Left ventricle myocardium inferior (tissue), 1 donor: Measurements from ENCODE around the gene ALDH8A1. TPM values are rescaled to one million over a fixed set of nuclear protein-coding genes. Genes with fewer than 3 reads are reported as not detected.

Experiments
- DNase-seq: peaks from one replicate; pipeline ENCODE4 v3.0.0-alpha.2; 2020
- H3K27ac ChIP-seq: fragments of 200-600 bp; replicated peaks from 2 replicates; pipeline ENCODE4 v1.8.0; 2021
- H3K27me3 ChIP-seq: fragments of 200-600 bp; 2 replicates; pipeline ENCODE4 v1.8.0; 2021; ENCODE audit warnings: low read depth
- H3K36me3 ChIP-seq: fragments of 200-600 bp; 2 replicates; pipeline ENCODE4 v1.8.0; 2021
- H3K4me1 ChIP-seq: fragments of 200-600 bp; 2 replicates; pipeline ENCODE4 v1.8.0; 2021
- H3K4me3 ChIP-seq: fragments of 200-600 bp; 2 replicates; pipeline ENCODE4 v1.8.0; 2021; ENCODE audit warnings: mild to moderate bottlenecking, moderate library complexity
- H3K9me3 ChIP-seq: fragments of 200-600 bp; replicated peaks from 2 replicates; pipeline ENCODE4 v1.8.0; 2021
- intact Hi-C: fragments of 100-400 bp; cut with micrococcal nuclease; formaldehyde crosslinking; loops from one replicate; pipeline ENCODE4 v1.11.0; 2022
- microRNA-seq: library from miRNA; unstranded; fragments of <30 nt; microRNA quantifications from one replicate; pipeline ENCODE4 v1.2.0, GENCODE V29; 2020
- total RNA-seq: library from RNA; stranded (reverse); fragmentation: NEBNext Ultra II Directional; extraction: Animal tissue kit (Norgen Biotek cat#: 25700); gene quantifications from one replicate; pipeline ENCODE4 v1.2.1, GENCODE V29; 2021
- TF ChIP-seq, protein P1 (sequence below): fragments of 200-600 bp; IDR thresholded peaks from 2 replicates; pipeline ENCODE4 v1.8.0; 2021; ENCODE audit warnings: antibody characterized with exemption, mild to moderate bottlenecking, borderline replicate concordance
- donor health status: DM: no; HTN: yes; CAD: no; lungs with severe emphysema.

Gene ALDH8A1
- total RNA-seq, 1 donor from 2014 or later = 0.08 TPM

DNA sequence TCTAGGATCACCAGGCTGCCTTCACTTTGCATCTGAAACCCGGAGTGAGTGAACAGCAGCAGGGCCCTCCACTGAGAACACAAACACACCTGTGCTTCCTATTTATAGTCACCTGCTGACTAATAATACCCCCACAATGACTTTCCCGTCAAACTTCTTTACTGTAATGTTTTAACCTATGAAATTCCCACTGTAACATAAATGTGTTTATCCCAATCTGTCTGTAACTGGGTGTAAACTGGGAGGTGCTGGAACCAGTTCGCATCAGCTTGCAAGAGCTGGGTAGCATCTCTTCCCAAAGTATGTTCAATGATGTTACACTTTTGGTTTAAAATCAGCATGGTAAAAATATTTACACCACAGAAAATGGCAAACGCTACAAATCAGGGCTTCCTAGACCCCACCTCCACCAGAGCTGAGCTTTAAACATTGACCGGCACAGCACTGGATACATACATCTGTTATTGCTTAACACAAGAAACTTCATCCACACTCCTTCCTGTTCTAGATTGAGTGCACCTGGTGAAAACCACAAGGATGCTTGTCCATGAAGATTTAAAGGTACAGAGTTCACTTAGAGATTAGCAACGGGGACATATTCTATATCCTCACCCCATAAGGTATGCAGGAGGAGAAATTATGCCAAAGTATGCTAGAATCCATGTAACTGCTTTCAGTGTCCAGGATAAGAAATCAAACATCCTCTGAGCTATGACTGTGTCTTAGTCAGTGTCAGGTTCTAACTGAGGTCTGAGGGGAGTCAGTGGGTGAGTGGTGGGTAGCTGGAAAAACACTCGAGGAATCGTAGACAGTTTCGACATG, 79.0 kb downstream of the ALDH8A1 start:
- TF ChIP-seq, protein P1, sequence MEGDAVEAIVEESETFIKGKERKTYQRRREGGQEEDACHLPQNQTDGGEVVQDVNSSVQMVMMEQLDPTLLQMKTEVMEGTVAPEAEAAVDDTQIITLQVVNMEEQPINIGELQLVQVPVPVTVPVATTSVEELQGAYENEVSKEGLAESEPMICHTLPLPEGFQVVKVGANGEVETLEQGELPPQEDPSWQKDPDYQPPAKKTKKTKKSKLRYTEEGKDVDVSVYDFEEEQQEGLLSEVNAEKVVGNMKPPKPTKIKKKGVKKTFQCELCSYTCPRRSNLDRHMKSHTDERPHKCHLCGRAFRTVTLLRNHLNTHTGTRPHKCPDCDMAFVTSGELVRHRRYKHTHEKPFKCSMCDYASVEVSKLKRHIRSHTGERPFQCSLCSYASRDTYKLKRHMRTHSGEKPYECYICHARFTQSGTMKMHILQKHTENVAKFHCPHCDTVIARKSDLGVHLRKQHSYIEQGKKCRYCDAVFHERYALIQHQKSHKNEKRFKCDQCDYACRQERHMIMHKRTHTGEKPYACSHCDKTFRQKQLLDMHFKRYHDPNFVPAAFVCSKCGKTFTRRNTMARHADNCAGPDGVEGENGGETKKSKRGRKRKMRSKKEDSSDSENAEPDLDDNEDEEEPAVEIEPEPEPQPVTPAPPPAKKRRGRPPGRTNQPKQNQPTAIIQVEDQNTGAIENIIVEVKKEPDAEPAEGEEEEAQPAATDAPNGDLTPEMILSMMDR = no peak
- no peaks in the 10 kb centered on the region for H3K27me3 ChIP-seq
- DNase-seq = no peak
- H3K36me3 ChIP-seq = no peaks in the 10 kb centered on the region
- intact Hi-C loops = no loop called here
- H3K4me3 ChIP-seq = no peak overlapping the region
- no peaks in the 10 kb centered on the region for H3K4me1 ChIP-seq
- H3K9me3 ChIP-seq = no peaks in the 10 kb centered on the region
- H3K27ac ChIP-seq = no peak overlapping the region

- DNase-seq = no peak
- no peak overlapping the region for H3K4me3 ChIP-seq
- H3K36me3 ChIP-seq = no peaks in the 10 kb centered on the region
- H3K4me1 ChIP-seq = no peaks in the 10 kb centered on the region
- intact Hi-C loops = no loop called here
- TF ChIP-seq, protein P1 = no peak
- no peak overlapping the region for H3K27ac ChIP-seq
- no peaks in the 10 kb centered on the region for H3K9me3 ChIP-seq
- H3K27me3 ChIP-seq = no peaks in the 10 kb centered on the region
These were observed 81.1 kb downstream of the ALDH8A1 start for GRCh38 chr6:134868812-134869211.

Small RNAs within 50 kb of the gene (microRNA-seq; reads per million reads assigned to microRNA genes)
- gene MIR3662 = not detected

Other genes starting within 250 kb of the ALDH8A1 start
- 87.1 TPM for gene HBS1L, start 104.7 kb upstream of the ALDH8A1 start, total RNA-seq
- 0.08 TPM for gene MYB, start 231.2 kb upstream of the ALDH8A1 start, total RNA-seq